Right lobe of liver (tissue), 4 donors: ENCODE measurements around the gene FAM174C.

Experiments used
- CTCF ChIP-seq, 4 donors: fragments of 200-600 bp in 3 of 4; fragments of 450-650 bp in 1 of 4; IDR thresholded peaks; one replicate each; pipeline versions ENCODE4 v1.5.1 to v1.8.0; 2016 to 2022; ENCODE audit warnings: antibody characterized with exemption in 4 of 4, mild to moderate bottlenecking in 2 of 4
- POLR2A ChIP-seq: fragments of 450-650 bp; IDR thresholded peaks from one replicate; pipeline ENCODE4 v1.6.1; 2017; ENCODE audit warnings: antibody characterized with exemption, mild to moderate bottlenecking
- donor health status: DM: no; HTN: no; CAD: no.
- donor health status: DM: no; HTN: no; CAD: no.
- donor health status: DM: no; HTN: yes; CAD: no.

GRCh38 chr19:1302533-1303239 is 27.4 kb downstream of the FAM174C start:
- TF ChIP-seq CTCF (IDR thresholded peaks at IDR 0.05): no peak
- TF ChIP-seq POLR2A: no peak
